Measurements from ENCODE around the gene TSTD1. TPM values are rescaled to one million over a fixed set of nuclear protein-coding genes. Genes with fewer than 3 reads are reported as not detected.

Gene TSTD1
- total RNA-seq (2022; extraction: Qiagen RNA extraction; ENCODE audit: low read depth): 0.21 to 0.46 TPM (median 0.24 TPM) in 3 of 5 replicates, not detected in the others

GRCh38 chr1:161038523-161039153, at the start of gene TSTD1:
Gene TSTD1, minus strand, starts transcription at chr1:161038964. Its CDS starts 75 bp downstream, at chr1:161038889.

GRCh38 chr1:161069731-161070270, 31.0 kb upstream of the TSTD1 start, which contains the start of gene ARHGAP30:
Gene ARHGAP30, minus strand, starts transcription at chr1:161069891. Its CDS starts 267 bp downstream, at chr1:161069624.

GRCh38 chr1:161045736-161046604, 7.2 kb upstream of the TSTD1 start, which contains the start of gene USF1:
Gene USF1, minus strand, starts transcription at chr1:161045977. Its CDS starts 2,702 bp downstream, at chr1:161043275.

GRCh38 chr1:161020509-161021164, 18.1 kb downstream of the TSTD1 start, which contains the start of gene F11R:
Gene F11R, minus strand, starts transcription at chr1:161021152. Its CDS starts 79 bp downstream, at chr1:161021073.

Other genes starting within 250 kb of the TSTD1 start
- gene LY9, start 242.8 kb downstream of the TSTD1 start, total RNA-seq (2022; extraction: Qiagen RNA extraction; ENCODE audit: low read depth): 0.07 to 0.18 TPM (median 0.11 TPM) in 4 of 5 replicates, not detected in the other
- not detected in 5 replicates for gene CD244, start 176.1 kb downstream of the TSTD1 start, total RNA-seq (2022; extraction: Qiagen RNA extraction; ENCODE audit: low read depth)
- not detected in 5 replicates for gene ITLN1, start 153.8 kb downstream of the TSTD1 start, total RNA-seq (2022; extraction: Qiagen RNA extraction; ENCODE audit: low read depth)
- gene ITLN2, start 84.2 kb downstream of the TSTD1 start, total RNA-seq (2022; extraction: Qiagen RNA extraction; ENCODE audit: low read depth): 0.14 to 0.30 TPM (median 0.14 TPM) in 3 of 5 replicates, not detected in the others
- 45.4 to 56.7 TPM (median 50.6 TPM) in 5 replicates for gene F11R, start 17.8 kb downstream of the TSTD1 start, total RNA-seq (2022; extraction: Qiagen RNA extraction; ENCODE audit: low read depth)
- gene USF1, start 7.0 kb upstream of the TSTD1 start, total RNA-seq (2022; extraction: Qiagen RNA extraction; ENCODE audit: low read depth): 48.5 to 57.3 TPM (median 53.1 TPM) in 5 replicates
- 0.06 to 0.13 TPM (median 0.10 TPM) in 5 replicates for gene ARHGAP30, start 30.9 kb upstream of the TSTD1 start, total RNA-seq (2022; extraction: Qiagen RNA extraction; ENCODE audit: low read depth)
- 1.3 to 1.9 TPM (median 1.7 TPM) in 5 replicates for gene NECTIN4, start 50.6 kb upstream of the TSTD1 start, total RNA-seq (2022; extraction: Qiagen RNA extraction; ENCODE audit: low read depth)
- gene KLHDC9, start 59.4 kb upstream of the TSTD1 start, total RNA-seq (2022; extraction: Qiagen RNA extraction; ENCODE audit: low read depth): 1.6 to 1.7 TPM (median 1.7 TPM) in 5 replicates
- gene PFDN2, start 79.1 kb upstream of the TSTD1 start, total RNA-seq (2022; extraction: Qiagen RNA extraction; ENCODE audit: low read depth): 113 to 124 TPM (median 120 TPM) in 5 replicates
- 26.6 to 33.0 TPM (median 31.3 TPM) in 5 replicates for gene NIT1, start 79.1 kb upstream of the TSTD1 start, total RNA-seq (2022; extraction: Qiagen RNA extraction; ENCODE audit: low read depth)
- 25.0 to 32.8 TPM (median 29.9 TPM) in 5 replicates for gene DEDD, start 93.7 kb upstream of the TSTD1 start, total RNA-seq (2022; extraction: Qiagen RNA extraction; ENCODE audit: low read depth)
- gene UFC1, start 115.0 kb upstream of the TSTD1 start, total RNA-seq (2022; extraction: Qiagen RNA extraction; ENCODE audit: low read depth): 87.3 to 130 TPM (median 91.1 TPM) in 5 replicates
- gene USP21, start 120.5 kb upstream of the TSTD1 start, total RNA-seq (2022; extraction: Qiagen RNA extraction; ENCODE audit: low read depth): 15.4 to 27.5 TPM (median 23.2 TPM) in 5 replicates
- 11.6 to 17.2 TPM (median 15.2 TPM) in 5 replicates for gene PPOX, start 127.5 kb upstream of the TSTD1 start, total RNA-seq (2022; extraction: Qiagen RNA extraction; ENCODE audit: low read depth)
- 26.9 to 33.2 TPM (median 29.5 TPM) in 5 replicates for gene B4GALT3, start 138.5 kb upstream of the TSTD1 start, total RNA-seq (2022; extraction: Qiagen RNA extraction; ENCODE audit: low read depth)
- gene ADAMTS4, start 160.1 kb upstream of the TSTD1 start, total RNA-seq (2022; extraction: Qiagen RNA extraction; ENCODE audit: low read depth): not detected in 5 replicates
- gene NDUFS2, start 163.4 kb upstream of the TSTD1 start, total RNA-seq (2022; extraction: Qiagen RNA extraction; ENCODE audit: low read depth): 76.9 to 109 TPM (median 79.7 TPM) in 5 replicates
- gene FCER1G, start 176.3 kb upstream of the TSTD1 start, total RNA-seq (2022; extraction: Qiagen RNA extraction; ENCODE audit: low read depth): 0.33 TPM in 1 of 5 replicates, not detected in the others
- not detected in 5 replicates for gene APOA2, start 184.7 kb upstream of the TSTD1 start, total RNA-seq (2022; extraction: Qiagen RNA extraction; ENCODE audit: low read depth)
- gene TOMM40L, start 187.1 kb upstream of the TSTD1 start, total RNA-seq (2022; extraction: Qiagen RNA extraction; ENCODE audit: low read depth): 10.1 to 11.5 TPM (median 11.0 TPM) in 5 replicates
- gene NR1I3, start 199.2 kb upstream of the TSTD1 start, total RNA-seq (2022; extraction: Qiagen RNA extraction; ENCODE audit: low read depth): 0.21 TPM in 1 of 5 replicates, not detected in the others
- gene PCP4L1, start 219.8 kb upstream of the TSTD1 start, total RNA-seq (2022; extraction: Qiagen RNA extraction; ENCODE audit: low read depth): 0.06 to 0.10 TPM (median 0.08 TPM) in 3 of 5 replicates, not detected in the others

All from A549 treated with DMSO at 1 μM for 4 hours (cell line).